Retinal pigment epithelial cell (primary cell): ENCODE measurements around the gene RPUSD4.

Experiments used
- DNase-seq: peaks from one replicate; pipeline ENCODE4 v3.0.0-alpha.2; 2010; ENCODE audit warnings: low read depth
- H3K4me3 ChIP-seq: 2 replicates; pipeline ENCODE4 v1.5.1; 2011; ENCODE audit warnings: mild to moderate bottlenecking, low read length, control low read depth, moderate library complexity
- TF ChIP-seq, protein P1 (sequence below): conservative IDR thresholded peaks from 2 replicates; pipeline ENCODE4 v1.5.1; 2011; ENCODE audit warnings: low read depth, low read length, control low read depth, inconsistent platforms

Gene RPUSD4

DNA sequence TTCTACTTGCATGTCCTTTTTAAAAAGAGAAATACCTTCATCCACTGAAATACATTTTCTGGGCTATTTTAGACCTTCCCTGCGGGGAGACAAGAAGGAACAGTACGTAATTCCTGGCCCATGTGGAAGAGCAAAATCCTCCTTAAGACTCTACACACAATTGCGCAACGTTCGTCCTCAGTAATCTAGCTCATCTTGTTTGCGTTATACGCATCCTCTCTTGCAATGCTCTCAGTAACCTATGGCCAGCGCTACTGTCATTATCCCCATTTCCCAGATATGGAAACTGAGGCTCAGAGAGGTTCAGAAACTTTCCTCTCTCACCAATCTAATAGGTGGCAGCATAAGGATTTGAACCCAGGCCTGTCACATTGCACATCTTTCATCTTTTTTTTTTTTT is 54.6 kb downstream of the RPUSD4 start:
- H3K4me3 ChIP-seq = no peak overlapping the region
- no peak for DNase-seq
- TF ChIP-seq, protein P1, sequence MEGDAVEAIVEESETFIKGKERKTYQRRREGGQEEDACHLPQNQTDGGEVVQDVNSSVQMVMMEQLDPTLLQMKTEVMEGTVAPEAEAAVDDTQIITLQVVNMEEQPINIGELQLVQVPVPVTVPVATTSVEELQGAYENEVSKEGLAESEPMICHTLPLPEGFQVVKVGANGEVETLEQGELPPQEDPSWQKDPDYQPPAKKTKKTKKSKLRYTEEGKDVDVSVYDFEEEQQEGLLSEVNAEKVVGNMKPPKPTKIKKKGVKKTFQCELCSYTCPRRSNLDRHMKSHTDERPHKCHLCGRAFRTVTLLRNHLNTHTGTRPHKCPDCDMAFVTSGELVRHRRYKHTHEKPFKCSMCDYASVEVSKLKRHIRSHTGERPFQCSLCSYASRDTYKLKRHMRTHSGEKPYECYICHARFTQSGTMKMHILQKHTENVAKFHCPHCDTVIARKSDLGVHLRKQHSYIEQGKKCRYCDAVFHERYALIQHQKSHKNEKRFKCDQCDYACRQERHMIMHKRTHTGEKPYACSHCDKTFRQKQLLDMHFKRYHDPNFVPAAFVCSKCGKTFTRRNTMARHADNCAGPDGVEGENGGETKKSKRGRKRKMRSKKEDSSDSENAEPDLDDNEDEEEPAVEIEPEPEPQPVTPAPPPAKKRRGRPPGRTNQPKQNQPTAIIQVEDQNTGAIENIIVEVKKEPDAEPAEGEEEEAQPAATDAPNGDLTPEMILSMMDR = no peak

DNA sequence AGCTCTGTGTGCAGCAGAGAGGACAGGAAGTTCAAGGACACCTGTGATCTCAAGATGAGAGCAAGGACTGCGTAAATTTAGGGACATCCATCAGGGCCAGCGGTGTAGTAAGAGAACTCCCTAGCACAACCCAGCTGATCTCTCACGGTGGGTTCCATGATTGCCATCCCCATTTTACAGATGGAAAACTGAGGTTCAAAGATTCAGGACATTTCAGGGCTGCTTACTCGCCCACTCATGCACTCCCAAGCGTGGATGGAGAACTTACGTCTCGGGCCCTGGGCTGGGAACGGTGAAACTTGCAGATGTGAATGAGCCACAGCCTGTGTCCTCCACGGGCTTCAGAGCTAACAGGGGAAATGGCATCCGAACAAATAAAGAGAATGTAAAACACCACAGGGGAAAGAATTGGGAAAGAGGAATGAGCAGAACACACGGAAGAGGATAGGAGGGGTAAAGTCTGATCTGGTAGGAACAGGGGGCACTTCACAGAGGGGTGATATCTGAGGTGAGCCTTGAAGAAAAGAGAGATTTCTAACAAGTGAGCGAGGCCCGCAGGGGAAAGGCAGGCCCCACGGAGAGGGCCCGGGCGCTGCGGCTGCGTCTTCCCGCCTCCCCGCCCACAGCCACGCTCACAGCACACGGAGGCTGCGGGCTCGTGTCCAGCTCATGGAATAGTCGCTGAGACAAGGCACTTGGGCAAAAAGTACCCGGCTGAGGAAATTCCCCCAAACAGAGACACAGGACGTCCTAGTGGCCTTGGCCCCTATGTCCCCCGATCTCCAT is 55.9 kb downstream of the RPUSD4 start:
- TF ChIP-seq, protein P1 = no peak
- no peak overlapping the region for H3K4me3 ChIP-seq
- no peak for DNase-seq

DNA sequence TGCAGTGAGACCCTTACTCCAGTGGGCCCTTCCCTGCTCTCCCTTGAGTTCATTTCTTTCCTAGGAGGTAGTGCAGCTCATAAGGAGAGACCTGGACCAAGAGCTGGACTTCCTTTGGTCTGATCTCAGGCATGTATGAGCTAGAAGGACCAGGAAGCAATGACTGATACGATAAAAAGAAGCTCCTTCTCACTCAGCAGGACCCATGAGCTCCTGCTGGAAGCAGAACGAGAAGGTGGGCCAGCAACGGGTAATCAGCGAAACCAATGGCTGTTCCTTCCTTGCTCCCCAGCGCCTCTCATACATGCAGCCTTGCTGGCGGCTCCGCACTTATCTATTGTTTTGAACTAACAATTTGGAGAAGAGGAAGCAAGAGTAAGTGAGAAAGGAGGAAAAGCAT is 56.8 kb downstream of the RPUSD4 start:
- H3K4me3 ChIP-seq = no peak overlapping the region
- no peak for DNase-seq
- TF ChIP-seq, protein P1 = no peak

DNA sequence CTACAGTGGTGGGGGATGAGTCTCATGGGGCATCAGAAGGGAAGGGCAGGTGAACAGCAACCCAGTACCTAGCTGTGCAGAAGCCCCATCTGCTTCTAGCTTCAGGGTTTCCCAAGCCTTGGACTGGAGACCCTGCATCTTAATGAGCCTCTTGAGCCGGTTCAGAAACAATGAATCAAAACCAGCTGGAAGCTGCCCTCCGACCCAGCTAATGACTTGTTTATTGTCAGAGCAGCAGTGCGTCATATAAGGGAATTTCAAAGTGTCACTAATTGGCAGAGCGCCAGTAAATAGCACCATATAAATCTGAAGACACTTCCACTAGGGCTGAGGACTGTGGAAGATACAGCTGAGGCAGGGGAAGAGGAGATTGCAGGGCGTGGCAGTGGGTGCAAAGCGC is 57.5 kb downstream of the RPUSD4 start:
- no peak for DNase-seq
- TF ChIP-seq, protein P1 = no peak
- no peak overlapping the region for H3K4me3 ChIP-seq

DNA sequence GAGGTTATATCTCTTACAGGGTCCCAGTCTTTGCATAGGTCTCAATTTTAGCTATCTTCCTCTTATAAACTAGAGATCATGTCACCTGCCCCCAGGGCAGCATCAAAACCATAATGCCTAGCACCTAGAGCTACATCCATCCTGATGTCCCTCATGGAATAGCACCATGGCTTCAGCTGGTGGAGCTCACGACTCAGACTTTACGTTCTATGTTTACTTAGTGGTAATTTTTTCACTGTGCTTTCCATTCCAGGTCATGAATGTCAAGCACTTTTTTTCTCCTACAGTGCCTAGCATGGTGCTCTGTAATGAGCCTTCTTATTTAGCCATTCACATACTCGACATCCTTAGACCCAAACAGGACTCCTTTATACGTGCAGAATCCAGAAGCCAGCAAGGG is 58.4 kb downstream of the RPUSD4 start:
- TF ChIP-seq, protein P1 = no peak
- DNase-seq = no peak
- no peak overlapping the region for H3K4me3 ChIP-seq

DNA sequence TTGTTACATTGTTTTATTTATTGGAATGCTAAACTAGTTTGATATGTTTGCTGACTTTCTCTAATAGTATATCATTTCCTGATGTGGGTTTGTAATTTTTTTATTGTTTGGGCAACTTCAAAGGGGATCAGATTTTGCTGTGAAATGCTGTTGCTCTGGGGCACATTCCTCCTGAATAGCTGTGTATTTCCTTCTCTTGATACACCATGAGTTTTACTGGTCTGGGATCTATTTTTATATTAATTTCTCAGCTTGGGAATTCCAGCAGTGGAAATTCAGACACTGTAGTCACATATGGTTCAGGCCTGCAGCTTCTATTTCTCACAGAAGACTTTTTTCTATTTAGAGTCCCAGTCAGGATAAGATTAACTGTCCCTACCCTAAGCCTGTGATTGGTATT is 58.9 kb downstream of the RPUSD4 start:
- DNase-seq = no peak
- H3K4me3 ChIP-seq = no peak overlapping the region
- TF ChIP-seq, protein P1 = no peak

DNA sequence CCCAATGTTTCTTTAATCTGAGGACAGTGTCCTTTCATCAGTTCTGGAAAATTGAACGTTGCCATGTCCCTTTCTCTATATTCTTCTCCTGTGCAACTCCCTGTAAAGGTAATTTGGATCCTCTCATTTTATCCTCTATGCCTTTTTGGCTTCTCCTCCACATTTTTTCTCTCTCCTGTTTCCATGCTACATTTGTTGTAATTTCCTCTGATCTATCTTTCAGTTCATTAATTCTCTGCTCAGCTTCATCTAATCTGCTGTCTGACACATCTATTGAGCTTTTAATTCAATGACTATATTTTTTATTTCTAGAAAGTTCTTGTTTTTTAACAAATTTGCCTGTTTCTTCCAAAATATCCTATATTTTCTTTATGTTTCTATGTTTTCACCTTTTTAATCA is 59.3 kb downstream of the RPUSD4 start:
- H3K4me3 ChIP-seq = no peak overlapping the region
- DNase-seq = no peak
- TF ChIP-seq, protein P1 = no peak
